HEK293T (cell line): ENCODE data around the gene NGB.

ENCODE experiments used
- ELF4 ChIP-seq: fragments of 450-650 bp; IDR thresholded peaks from 2 replicates; pipeline ENCODE4 v1.6.1; 2017; ENCODE audit warnings: antibody characterized with exemption
- FOXA1 ChIP-seq: fragments of 450-650 bp; IDR thresholded peaks from 2 replicates; pipeline ENCODE4 v1.6.1; 2016; ENCODE audit warnings: mild to moderate bottlenecking
- FOXK2 ChIP-seq: fragments of 450-650 bp; IDR thresholded peaks from 2 replicates; pipeline ENCODE4 v1.6.1; 2016; ENCODE audit warnings: mild to moderate bottlenecking
- HDGF ChIP-seq: fragments of 450-650 bp; IDR thresholded peaks from 2 replicates; pipeline ENCODE4 v1.6.1; 2017; ENCODE audit warnings: antibody characterized with exemption, borderline replicate concordance
- SUZ12 ChIP-seq: fragments of 450-650 bp; IDR thresholded peaks from 2 replicates; pipeline ENCODE4 v1.6.1; 2016; ENCODE audit warnings: mild to moderate bottlenecking

DNA sequence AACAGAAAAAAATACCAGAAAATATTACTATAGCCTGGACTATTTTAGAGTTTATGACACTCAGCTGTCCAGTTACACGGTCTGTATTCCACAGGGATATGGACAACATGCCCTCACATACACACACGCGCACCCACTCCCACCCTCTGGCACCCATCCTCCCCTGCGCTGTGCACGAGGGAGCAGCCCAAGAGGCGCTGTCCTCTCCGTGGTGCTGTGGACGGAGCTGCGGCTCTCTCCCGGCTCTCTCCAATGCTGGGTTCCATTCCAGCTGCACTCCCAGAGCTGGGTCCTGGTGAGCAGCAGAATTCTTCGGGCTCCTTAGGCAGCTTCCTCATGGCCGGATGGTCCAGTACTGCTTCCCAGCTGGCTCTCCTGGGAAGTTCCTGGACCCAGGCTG, 6.0 kb upstream of the NGB start:
- TF ChIP-seq FOXA1 = no peak
- TF ChIP-seq SUZ12 = no peak
- no peak for TF ChIP-seq HDGF
- no peak for TF ChIP-seq FOXK2
- no peak for TF ChIP-seq ELF4
